NCI-H2227 treated with DMSO at 0.1 percent for 48 hours (cell line): ENCODE data around the gene CYP2A7.
"Not testable (repeated sequence)": the region's sequence is repeated elsewhere in the genome, so short reads cannot be mapped to it uniquely, and the experiment has no call there.

Experiments used
- DNase-seq: peaks from one replicate; lab custom pipeline; 2025; lab: John Stamatoyannopoulos, UW

CYP2A7 gene, protein sequence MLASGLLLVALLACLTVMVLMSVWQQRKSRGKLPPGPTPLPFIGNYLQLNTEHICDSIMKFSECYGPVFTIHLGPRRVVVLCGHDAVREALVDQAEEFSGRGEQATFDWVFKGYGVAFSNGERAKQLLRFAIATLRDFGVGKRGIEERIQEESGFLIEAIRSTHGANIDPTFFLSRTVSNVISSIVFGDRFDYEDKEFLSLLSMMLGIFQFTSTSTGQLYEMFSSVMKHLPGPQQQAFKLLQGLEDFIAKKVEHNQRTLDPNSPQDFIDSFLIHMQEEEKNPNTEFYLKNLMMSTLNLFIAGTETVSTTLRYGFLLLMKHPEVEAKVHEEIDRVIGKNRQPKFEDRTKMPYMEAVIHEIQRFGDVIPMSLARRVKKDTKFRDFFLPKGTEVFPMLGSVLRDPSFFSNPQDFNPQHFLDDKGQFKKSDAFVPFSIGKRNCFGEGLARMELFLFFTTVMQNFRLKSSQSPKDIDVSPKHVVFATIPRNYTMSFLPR

GRCh38 chr19:40882062-40882461 lies at the start of gene CYP2A7:
Gene CYP2A7 (minus strand): TSS chr19:40882231. CDS start chr19:40882210, 21 bp downstream.
- DNase-seq: not testable (repeated sequence)

DNA sequence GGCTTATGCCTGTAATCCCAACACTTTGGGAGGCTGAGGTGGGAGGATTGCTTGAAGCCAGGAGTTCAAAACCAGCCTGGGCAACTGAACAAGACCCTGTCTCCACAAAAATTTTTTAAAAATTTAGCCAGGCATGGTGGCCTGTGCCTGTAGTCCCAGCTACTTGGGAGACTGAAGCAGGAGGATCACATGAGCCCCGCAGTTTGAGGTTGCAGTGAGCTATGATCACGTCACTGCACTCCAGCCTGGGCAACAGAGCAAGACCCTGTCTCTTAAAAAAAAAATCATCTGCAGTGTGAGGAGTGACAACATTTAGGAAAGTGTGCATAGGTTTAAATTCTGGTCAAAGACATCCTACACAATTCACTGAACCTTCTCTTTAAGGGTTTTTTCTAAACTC lies 48.8 kb upstream of the CYP2A7 start:
- not testable (repeated sequence) for DNase-seq

DNA sequence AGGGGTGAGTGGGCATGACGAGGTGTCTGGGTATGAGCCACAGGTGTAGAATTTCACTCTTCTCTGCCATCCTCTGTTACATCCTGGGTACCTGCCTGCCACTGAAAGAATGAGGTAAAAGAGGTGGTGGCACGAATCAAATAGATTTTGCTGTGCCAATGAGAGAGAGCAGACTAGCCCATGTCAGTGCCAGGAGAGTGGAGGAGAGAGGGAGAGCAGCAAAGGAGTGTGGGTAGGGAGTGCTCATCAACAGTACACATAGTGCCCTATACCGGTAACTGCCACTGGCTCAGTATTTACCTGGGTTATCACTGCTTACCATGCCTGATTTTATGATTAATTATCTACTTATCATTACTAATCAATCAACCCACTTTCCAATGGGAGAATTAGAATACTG lies 47.9 kb upstream of the CYP2A7 start:
- not testable (repeated sequence) for DNase-seq

- DNase-seq: no peak
Measured at GRCh38 chr19:40928850-40929249, 46.8 kb upstream of the CYP2A7 start.

- no peak for DNase-seq
Measured at GRCh38 chr19:40927567-40927966, 45.5 kb upstream of the CYP2A7 start.

- DNase-seq: not testable (repeated sequence)
Measured at GRCh38 chr19:40926276-40926675, 44.2 kb upstream of the CYP2A7 start.

DNA sequence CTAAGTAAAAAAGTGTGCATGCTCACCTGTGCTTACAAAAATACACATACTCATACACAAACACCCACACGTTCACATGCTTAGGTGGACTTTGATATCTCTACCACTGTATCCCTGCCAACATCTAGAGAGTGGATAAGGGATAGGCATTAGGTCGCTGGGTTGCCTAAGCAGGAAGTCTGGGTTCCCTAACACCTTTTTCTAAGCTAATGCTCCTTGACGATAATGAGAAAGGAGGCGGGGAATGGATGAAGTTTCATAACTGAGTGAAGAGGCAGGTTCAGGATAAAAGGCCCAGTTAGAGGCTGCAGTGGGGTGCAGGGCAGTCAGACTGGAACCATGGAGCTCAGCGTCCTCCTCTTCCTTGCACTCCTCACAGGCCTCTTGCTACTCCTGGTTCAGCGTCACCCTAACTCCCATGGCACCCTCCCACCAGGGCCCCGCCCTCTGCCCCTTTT lies 41.9 kb upstream of the CYP2A7 start:
- DNase-seq: no peak

DNA sequence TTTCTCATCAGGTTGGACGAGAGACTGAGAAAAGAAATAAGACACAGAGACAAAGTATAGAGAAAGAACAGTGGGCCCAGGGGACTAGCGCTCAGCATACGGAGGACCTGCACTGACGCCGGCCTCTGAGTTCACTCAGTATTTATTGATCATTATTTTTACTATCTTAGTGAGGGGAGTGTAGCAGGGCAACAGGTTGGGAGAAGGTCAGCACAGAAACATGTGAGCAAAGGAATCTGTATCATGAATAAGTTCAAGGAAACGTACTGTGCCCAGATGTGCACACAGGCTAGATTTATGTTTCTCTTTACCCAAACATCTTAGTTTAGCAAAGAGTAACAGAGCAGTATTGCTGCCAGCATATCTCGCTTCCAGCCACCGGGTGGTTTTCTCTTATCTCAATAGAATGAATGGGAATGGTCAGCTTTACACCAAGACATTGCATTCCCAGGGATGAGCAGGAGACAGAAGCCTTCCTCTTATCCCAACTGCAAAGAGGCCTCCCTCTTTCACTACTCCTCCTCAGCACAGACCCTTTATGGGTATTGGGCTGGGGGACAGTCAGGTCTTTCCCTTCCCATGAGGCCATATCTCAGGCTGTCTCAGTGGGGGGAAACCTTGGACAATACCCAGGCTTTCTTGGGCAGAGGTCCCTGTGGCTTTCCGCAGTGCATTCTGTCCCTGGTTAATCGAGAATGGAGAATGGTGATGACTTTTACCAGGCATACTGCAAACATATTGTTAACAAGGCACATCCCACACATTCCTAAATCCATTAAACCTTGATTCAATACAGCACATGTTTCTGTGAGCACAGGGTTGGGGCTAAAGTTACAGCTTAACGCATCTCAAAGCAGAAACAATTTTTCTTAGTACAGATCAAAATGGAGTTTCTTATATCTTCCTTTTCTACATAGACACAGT lies 40.5 kb upstream of the CYP2A7 start:
- not testable (repeated sequence) for DNase-seq

- no peak for DNase-seq
Measured at GRCh38 chr19:40921005-40921897, 39.2 kb upstream of the CYP2A7 start.

- no peak for DNase-seq
Measured at GRCh38 chr19:40920300-40921004, 38.4 kb upstream of the CYP2A7 start.

- not testable (repeated sequence) for DNase-seq
Measured at GRCh38 chr19:40919530-40920299, 37.7 kb upstream of the CYP2A7 start.

- not testable (repeated sequence) for DNase-seq
Measured at GRCh38 chr19:40918303-40918702, 36.3 kb upstream of the CYP2A7 start.

DNA sequence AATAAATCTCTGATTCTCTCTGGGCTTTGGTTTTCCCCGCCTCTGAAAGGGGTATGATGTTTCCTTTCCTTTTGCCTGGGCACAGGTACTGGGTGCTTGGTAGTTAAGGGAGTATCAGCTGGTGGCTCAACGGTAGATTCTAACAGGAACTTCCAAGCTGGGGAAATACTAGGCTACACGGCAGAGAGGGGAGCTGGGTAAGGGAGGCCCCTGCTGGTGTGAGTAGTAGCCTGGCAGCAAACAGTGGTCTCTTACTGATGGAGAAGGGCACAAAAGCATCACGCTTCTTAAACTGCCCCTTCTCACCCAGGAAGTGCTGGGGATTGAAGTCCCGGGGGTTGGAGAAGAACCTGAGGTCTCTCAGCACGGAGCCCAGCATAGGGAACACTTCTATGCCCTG lies 26.9 kb upstream of the CYP2A7 start:
- peak; percentile 18 for DNase-seq

DNA sequence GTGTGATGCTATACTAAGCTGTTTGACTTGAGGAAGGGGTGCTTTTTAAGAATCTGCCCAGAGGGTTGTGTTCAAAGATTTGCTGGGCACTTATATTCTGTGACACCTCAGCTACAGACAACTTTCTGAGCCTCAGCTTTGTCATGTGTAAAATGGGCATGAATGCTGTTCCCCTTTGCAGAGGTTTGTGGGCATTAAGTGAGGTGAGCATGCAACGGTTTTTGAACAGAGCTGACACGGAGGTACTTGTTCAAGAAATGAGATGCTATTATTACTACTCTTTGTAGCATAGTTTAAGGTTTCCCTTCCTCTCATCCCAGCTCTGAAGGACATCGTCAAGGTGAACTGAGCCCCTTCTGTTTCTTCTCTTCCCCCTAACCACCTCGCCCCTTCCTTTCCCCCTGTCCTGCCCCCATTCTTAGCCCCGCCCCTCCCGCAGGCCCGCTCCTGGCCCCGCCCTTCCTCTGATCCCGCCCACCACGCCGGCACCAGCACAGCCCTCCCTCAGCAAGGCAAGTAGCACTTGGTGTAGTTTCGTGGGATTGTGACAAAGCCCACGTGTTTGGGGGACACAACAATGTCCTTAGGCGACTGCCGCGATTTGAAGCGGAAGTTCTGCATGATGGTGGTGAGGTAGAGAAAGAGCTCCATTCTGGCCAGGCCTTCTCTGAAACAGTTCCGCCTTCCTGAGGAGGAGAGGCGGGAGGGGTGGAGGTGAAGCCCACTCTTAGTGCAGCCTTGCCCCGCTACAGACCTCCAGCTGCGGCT lies 26.1 kb upstream of the CYP2A7 start:
- no peak for DNase-seq

GRCh38 chr19:40906512-40906911 lies 24.5 kb upstream of the CYP2A7 start:
- DNase-seq: no peak

- not testable (repeated sequence) for DNase-seq
Measured at GRCh38 chr19:40904673-40905156, 22.7 kb upstream of the CYP2A7 start.

DNA sequence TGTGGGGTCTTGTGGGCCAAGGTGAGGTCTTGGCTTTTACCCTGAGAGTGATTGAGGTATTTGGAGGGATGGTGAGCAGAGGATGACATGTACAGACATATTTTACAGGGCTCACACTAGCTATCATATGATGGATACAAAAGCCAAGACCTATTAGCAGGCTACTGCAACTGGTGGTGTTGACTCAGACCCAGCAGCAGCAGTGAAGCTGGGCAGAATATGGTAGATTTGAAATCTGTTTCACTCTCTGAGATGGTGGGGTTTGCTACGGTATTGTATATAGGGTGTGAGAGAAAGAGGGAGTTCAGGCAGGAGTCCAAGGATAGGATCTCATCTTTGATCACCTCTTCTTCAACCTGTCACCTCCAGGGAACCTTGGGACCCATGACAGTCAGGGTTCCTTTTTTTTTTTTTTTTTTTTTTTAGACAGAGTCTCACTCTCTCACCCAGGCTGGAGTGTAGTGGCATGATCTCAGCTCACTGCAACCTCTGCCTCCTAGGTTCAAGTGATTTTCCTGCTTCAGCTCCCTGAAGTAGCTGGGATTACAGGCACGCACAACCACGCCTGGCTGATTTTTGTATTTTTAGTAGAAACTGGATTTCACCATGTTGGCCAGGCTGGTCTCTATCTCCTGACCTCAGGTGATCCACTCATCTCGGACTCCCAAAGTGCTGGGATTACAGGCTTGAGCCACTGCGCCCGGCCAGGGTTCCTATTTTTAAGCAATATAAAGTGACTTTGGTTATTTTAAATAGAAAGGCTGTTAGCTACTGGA lies 20.1 kb upstream of the CYP2A7 start:
- not testable (repeated sequence) for DNase-seq

GRCh38 chr19:40900521-40900920 lies 18.5 kb upstream of the CYP2A7 start:
- not testable (repeated sequence) for DNase-seq
